ENCODE data around the gene TLL1.

Gene TLL1

DNA sequence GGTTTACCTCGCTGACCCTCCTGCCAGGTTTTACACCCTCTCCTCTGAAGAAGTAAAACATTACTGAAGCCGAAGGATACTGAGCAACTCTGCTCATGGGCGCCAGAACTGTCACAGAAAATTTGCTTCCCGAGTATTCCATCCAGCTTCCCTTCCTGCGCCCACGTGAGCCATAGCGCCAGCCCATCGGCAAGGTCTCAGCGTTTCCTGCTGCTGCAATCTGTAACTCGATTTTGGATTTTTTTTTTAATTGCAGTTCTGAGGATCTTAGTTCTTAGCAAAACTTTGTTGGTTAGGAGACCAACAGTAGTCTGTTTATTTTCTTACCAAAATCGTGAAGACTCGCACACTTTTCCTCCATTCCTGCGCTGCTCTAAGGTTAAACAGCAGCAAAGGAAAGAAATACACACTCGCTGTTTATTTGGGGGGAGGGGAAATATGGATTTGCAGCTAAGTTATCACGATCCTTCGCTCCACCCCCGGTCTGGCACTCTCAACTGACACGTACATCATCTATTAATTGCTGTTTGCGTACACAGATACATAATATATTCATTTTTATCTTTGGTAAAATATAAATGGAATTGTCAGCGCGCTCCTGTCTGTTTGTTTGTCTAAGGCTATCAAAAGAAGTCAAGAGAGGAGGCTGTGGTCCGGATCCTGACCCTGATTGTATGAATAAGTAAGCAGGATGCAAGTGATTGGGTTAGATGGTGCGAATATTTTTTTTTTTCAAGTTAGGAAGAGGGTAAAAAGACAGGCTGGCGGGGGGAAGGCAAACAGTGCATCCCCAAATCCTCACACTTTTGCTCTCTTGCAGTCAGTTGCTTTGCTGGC is at the start of gene TLL1:
TLL1 (plus strand) TSS at position 777 of the 837 bp plus-strand sequence. CDS start 668 bp downstream, outside the sequence.
- peak; percentile 34 for DNase-seq (ENCODE audit: low spot score)

DNA sequence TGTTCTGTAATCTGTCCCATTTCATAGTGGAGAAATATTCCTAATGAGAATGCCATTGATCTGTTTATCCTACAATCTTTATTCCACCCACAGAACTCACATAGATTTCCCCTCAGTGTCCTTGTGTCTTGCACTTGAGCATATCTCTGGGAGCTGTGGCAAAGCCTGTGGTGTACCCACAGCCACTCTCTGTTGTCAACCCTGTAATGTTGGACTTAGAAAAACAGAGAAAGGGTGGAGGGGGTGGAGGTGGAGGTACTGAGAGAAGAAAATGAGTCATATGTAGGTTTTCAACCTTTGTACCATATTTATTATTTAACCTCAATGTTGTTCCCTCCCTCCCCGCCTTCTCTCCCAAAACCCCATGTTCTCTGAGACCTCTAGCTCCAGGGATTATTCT is 46.9 kb upstream of the TLL1 start:
- DNase-seq (ENCODE audit: low spot score): no peak

DNA sequence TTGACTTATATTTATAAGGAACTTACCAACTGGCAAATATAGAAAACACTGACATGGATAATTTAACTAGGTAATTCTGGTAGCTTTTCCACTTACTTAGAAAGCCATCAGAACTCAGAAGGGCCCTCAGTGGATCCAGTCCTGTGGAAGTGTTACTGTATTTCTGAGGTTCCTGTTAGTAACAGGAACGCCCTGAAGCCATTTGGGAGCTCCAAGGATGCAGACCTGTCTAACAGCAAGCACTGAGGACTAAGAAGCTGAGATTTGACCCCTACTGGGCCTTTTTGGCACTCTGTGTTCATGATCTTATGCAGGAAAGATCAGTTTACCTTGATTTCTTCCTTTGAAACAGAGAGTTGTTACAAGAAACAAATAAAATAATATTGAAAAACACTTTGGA is 46.0 kb upstream of the TLL1 start:
- DNase-seq (ENCODE audit: low spot score): no peak

DNA sequence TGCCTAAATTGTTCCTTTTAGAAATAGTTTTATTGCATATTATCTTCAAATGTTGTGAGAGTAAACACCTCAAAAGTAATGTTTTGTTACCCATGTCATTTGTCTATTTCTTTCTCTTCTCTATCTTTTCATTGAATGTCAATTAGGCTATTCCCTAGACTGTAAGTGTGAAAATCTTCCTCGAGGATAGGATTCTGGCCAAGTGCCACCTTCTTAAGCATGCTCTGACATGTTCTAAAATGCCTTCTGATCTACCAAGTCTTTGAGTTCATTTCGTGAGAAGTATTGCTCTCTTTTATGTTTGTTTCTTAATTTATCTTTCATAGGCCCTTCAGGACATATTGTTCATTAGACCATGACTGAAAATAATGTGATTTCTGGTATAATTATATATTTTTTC is 44.1 kb upstream of the TLL1 start:
- DNase-seq (ENCODE audit: low spot score): no peak

GRCh38 chr4:165834116-165834515 is 38.9 kb upstream of the TLL1 start:
- no peak for DNase-seq (ENCODE audit: low spot score)

DNA sequence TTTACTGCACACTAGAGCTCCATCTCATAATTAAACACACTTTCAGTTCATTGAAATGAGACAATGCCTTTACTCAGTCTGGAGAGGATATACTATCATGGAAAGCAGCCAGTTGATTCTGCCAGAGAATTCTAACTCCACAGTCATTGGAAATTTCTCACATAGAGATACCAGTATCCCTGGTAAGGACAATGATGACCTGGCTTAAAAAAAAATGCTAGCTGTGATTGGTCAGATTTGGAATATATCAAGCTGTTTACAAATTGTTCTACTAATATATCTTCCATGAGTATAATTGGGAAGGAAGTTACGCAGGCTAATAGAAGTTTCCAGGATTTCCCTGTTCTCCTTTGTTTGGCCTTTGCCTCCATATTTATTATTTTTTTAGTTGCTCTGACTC is 34.5 kb upstream of the TLL1 start:
- DNase-seq (ENCODE audit: low spot score): no peak

DNA sequence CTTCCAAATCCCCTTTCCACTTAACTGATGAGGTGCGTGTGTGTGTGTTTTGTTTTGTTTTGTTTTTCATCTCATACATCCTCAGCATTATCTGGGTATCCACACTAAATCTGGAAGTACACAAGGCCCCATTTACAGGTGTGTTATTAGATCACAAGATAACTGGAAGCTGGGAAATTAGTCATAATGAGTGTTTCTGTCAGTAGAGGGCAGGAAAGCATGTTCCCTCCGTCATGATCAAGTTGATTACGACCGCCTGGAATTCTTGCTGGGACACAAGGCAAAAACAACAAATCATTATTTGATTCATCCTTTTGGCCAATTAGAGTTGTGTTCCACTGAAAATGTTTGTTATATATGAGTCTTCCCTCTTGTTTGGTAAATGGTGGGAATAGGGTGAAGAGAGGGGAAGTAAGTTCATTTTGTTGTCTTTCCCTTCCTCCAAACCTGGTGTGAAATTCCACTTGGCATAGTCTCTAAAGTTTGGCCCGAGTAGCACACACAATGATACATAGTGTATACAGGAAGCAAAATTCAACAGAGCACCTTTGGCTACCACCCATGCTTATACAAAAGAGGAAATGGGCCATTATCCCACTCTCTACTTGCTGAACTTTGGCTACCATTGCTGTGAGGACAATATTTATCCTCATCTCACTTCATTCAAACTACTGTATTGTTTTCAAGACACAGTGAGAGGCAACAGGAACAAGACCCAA is 33.3 kb upstream of the TLL1 start:
- DNase-seq (ENCODE audit: low spot score): no peak

DNA sequence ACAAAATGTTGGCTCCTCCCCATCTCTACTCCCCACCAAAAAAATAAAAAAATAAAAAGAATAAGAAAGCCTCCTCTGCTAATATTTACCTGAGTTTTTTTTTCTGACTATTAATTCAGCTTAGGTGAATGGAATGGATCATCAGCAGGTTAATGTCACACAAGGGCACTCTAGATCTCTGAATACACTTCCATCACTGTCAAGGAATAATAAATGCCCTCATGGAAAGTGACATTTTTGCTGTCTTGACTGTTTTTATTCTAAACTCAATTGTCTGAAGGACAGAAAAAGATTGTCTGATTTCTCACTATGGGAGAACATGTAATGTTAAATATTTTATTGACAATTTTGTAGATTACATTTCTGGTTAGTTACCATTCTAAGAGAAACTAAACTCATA is 30.4 kb upstream of the TLL1 start:
- no peak for DNase-seq (ENCODE audit: low spot score)

- no peak for DNase-seq (ENCODE audit: low spot score)
These were observed 28.9 kb upstream of the TLL1 start for GRCh38 chr4:165844161-165844560.

DNA sequence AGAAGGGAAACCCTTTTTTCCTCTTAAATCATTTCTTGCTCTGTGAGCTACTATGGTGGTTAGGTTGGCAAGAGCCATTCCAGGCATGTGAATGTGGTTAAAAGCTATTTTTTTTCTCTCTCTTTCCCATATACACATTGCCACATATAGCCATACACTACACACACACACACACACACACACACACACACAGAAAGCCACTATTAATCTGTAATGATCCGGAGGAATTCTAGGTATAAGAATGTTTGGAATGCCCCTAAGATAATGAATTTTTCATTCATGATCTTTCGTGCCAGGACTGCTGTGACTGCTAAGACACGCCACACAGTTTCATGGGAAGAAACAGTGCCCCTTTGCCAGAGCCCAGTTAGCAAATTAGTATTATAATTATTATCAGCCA is 21.8 kb upstream of the TLL1 start:
- DNase-seq (ENCODE audit: low spot score): no peak

GRCh38 chr4:165855191-165855590 is 17.8 kb upstream of the TLL1 start:
- DNase-seq (ENCODE audit: low spot score): no peak

DNA sequence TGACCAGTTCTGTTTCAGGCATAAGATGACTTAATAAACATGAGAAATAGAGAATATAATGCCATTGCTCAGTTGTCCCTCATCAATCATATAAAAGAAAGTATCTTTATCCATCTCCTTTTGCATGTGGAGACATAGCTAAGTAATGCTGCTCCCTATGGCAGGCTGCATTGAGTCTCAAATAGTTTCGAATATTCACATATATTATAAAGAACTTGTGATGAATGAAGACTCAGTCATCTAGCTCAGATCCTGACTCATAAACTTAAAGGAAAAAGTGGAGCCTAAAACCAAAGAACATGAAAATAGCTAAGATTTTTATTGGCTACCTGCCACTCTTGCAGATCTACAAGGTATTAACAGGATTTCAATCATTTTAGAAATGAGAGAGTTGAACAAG is 11.7 kb upstream of the TLL1 start:
- no peak for DNase-seq (ENCODE audit: low spot score)

GRCh38 chr4:165864271-165864670 is 8.8 kb upstream of the TLL1 start:
- DNase-seq (ENCODE audit: low spot score): no peak

GRCh38 chr4:165866019-165866650 is 6.9 kb upstream of the TLL1 start:
- no peak for DNase-seq (ENCODE audit: low spot score)

GRCh38 chr4:165867961-165868360 is 5.1 kb upstream of the TLL1 start:
- DNase-seq (ENCODE audit: low spot score): peak; percentile 40

GRCh38 chr4:165873298-165874071 is 448 bp downstream of the TLL1 start:
- peak; percentile 71 for DNase-seq (ENCODE audit: low spot score)

GRCh38 chr4:165874072-165874790 is 1.2 kb downstream of the TLL1 start:
- DNase-seq (ENCODE audit: low spot score): peak; percentile 15

GRCh38 chr4:165874791-165875371 is 1.8 kb downstream of the TLL1 start:
- peak; percentile 45 for DNase-seq (ENCODE audit: low spot score)

DNA sequence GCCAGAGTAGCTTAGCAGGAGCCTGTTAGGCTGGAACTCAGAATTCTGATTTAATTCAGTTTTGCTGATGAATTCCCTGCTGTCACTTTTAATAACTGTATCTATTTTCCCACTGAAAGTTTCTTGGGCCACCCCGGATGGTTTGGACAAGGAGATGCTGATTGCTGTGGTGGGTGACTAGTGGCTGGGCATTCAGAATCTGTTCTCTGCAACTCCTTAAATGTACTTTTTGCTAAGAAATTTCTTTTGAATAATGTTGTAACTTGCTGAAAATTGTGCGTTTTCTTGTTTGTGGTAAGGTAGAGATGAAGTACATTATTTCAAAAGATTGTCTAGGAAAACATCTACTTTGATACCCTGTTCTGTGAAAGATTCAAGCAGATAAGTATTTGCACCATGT is 2.4 kb downstream of the TLL1 start:
- DNase-seq (ENCODE audit: low spot score): no peak

GRCh38 chr4:165877286-165877685 is 4.2 kb downstream of the TLL1 start:
- no peak for DNase-seq (ENCODE audit: low spot score)

DNA sequence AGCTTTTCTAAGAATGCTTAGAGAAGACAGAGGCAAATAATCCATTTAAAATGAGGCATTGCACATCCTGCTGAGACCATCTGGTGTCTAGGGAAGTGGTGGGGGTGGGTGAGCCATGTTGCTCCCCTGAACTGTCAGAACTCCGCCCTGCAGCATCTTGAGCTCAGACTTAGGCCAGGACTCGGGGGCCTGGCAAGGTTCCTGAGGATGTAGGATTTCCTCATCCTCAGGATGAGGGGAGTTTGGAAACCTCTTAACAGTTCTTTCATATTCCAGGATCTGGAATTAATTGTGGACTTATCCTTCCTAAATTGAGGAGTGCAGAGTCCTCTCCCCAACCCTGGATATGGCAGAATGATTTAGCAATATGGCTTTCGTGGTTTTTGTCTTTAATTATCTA is 6.6 kb downstream of the TLL1 start:
- DNase-seq (ENCODE audit: low spot score): no peak
